Calu3 (cell line): ENCODE data around the gene LURAP1L. TPM values are rescaled to one million over a fixed set of nuclear protein-coding genes. Genes with fewer than 3 reads are reported as not detected.

Experiments used
- BruUV-seq: library from RNA; stranded (reverse); fragments of 400-500 nt; replicated peaks from 2 replicates; lab custom pipeline; 2021; lab: Mats Ljungman, UMichigan
- CTCF ChIA-PET: fragments of 300-600 bp; sonication (Branson Sonifier 250); formaldehyde crosslinking; loops from one replicate; lab custom pipeline; 2022; ENCODE audit warnings: antibody characterized with exemption; lab: Charles Lee
- DNase-seq: peaks from one replicate; pipeline ENCODE4 v3.0.0; 2022
- H3K27ac Mint-ChIP-seq: one replicate; pipeline ENCODE4 v1.8.0; 2022; ENCODE audit warnings: mixed read lengths; ENCODE audit not compliant: unreplicated experiment
- H3K27me3 Mint-ChIP-seq: one replicate; pipeline ENCODE4 v1.8.0; 2022; ENCODE audit warnings: mixed read lengths; ENCODE audit not compliant: unreplicated experiment
- H3K36me3 Mint-ChIP-seq: one replicate; pipeline ENCODE4 v1.8.0; 2022; ENCODE audit warnings: mild to moderate bottlenecking, moderate library complexity, mixed read lengths; ENCODE audit not compliant: insufficient read depth, unreplicated experiment
- H3K4me1 Mint-ChIP-seq: one replicate; pipeline ENCODE4 v1.8.0; 2022; ENCODE audit warnings: mild to moderate bottlenecking, low read depth, mixed read lengths; ENCODE audit not compliant: unreplicated experiment
- H3K4me3 Mint-ChIP-seq: one replicate; pipeline ENCODE4 v1.8.0; 2022; ENCODE audit warnings: mild to moderate bottlenecking, low read depth, moderate library complexity, mixed read lengths; ENCODE audit not compliant: unreplicated experiment
- H3K9me3 Mint-ChIP-seq: one replicate; pipeline ENCODE4 v1.8.0; 2022; ENCODE audit warnings: low read depth, mixed read lengths; ENCODE audit not compliant: unreplicated experiment
- CTCF ChIP-seq: fragments of 200-600 bp; IDR thresholded peaks from one replicate; pipeline ENCODE4 v1.8.0; 2022; ENCODE audit warnings: antibody characterized with exemption; ENCODE audit not compliant: unreplicated experiment
- intact Hi-C: fragments of 100-400 bp; cut with micrococcal nuclease; formaldehyde crosslinking; loops from one replicate; pipeline ENCODE4 v1.10.0; 2022; ENCODE audit not compliant: unreplicated experiment
- total RNA-seq: library from RNA; stranded (reverse); gene quantifications from 2 replicates; pipeline ENCODE4 v1.2.3, GENCODE V29; 2022

Gene LURAP1L
- total RNA-seq, 1 experiment from 2014 or later = 48.7 TPM

DNA sequence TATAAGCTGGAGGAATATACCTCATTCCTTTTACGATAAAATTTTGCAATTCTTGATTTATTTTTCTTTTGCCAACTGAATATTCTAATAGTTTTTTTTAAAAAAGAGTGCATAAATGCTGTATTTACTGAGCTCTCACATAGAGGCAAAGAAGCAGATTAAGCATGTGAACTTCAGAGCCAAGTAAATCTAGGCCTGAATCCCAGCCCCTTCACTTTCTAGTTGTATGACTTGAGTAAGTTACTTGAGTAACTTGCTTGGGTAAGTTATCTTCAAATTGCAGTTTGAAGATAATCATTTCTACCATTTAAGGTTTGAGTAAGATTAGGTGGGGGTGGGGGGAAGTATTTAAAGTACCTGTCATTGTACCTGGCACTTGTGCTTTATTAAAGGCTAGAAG, 21.8 kb downstream of the LURAP1L start:
- H3K27ac Mint-ChIP-seq = no peak overlapping the region
- TF ChIP-seq CTCF = no peak
- H3K4me3 Mint-ChIP-seq = no peak overlapping the region
- peaks cover 21% of the 10 kb centered on the region for H3K36me3 Mint-ChIP-seq
- no peak for DNase-seq
- H3K27me3 Mint-ChIP-seq = no peaks in the 10 kb centered on the region
- CTCF ChIA-PET = interaction anchor here (0.7 kb wide), 1 partner anchor 15 kb away, joined by 5 read pairs; no protein-coding TSS in a partner anchor
- intact Hi-C loops = no loop called here
- no TSS peak for BruUV-seq
- peaks cover 37% of the 10 kb centered on the region for H3K4me1 Mint-ChIP-seq
- H3K9me3 Mint-ChIP-seq = no peaks in the 10 kb centered on the region

DNA sequence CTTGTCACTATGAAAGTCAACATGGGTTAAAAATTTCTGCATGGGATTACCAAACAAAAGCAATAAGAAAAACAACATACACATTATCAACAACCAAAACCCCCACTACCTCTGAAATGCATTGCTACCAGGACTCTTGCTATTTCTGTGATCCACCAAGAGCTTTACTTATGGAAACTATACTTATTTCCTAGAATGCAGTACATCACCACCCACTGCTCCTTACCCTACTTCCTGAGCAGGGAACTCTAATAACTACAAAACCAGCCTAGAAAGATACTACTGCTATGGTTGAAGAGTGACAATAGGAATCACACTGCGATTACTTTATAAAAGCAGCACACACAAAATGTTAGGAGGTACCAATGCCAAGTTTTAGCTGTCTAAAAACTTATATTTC, 22.2 kb downstream of the LURAP1L start:
- Mint-ChIP-seq H3K27me3 (no peaks in the 10 kb centered on the region), H3K4me1 (peaks cover 33% of the 10 kb centered on the region), H3K4me3 (no peak overlapping the region), H3K9me3 (no peaks in the 10 kb centered on the region), H3K27ac (no peak overlapping the region), H3K36me3 (peaks cover 18% of the 10 kb centered on the region)
- TF ChIP-seq CTCF = no peak
- no TSS peak for BruUV-seq
- CTCF ChIA-PET = no interaction called here
- DNase-seq = no peak
- intact Hi-C loops = no loop called here

GRCh38 chr9:12798066-12798770, 23.4 kb downstream of the LURAP1L start:
- CTCF ChIA-PET = no interaction called here

GRCh38 chr9:12801187-12801586, 26.4 kb downstream of the LURAP1L start:
- no peak overlapping the region for H3K27ac Mint-ChIP-seq
- BruUV-seq = no TSS peak
- peaks cover 14% of the 10 kb centered on the region for H3K36me3 Mint-ChIP-seq
- no peak overlapping the region for H3K4me3 Mint-ChIP-seq
- CTCF ChIA-PET = interaction anchor here (0.7 kb wide), 1 partner anchor 20 kb away, joined by 3 read pairs; no protein-coding TSS in a partner anchor
- no peak for TF ChIP-seq CTCF
- intact Hi-C loops = no loop called here
- peaks cover 30% of the 10 kb centered on the region for H3K4me1 Mint-ChIP-seq
- no peaks in the 10 kb centered on the region for H3K27me3 Mint-ChIP-seq
- no peak for DNase-seq
- peaks cover 4% of the 10 kb centered on the region for H3K9me3 Mint-ChIP-seq

More at GRCh38 chr9:12798066-12798770, 23.4 kb downstream of the LURAP1L start:
- H3K27ac Mint-ChIP-seq = no peak overlapping the region
- peaks cover 4% of the 10 kb centered on the region for H3K9me3 Mint-ChIP-seq
- DNase-seq = no peak
- intact Hi-C loops = no loop called here
- H3K4me3 Mint-ChIP-seq = no peak overlapping the region
- TF ChIP-seq CTCF = no peak
- no peaks in the 10 kb centered on the region for H3K27me3 Mint-ChIP-seq
- H3K36me3 Mint-ChIP-seq = peaks cover 26% of the 10 kb centered on the region
- peaks cover 43% of the 10 kb centered on the region for H3K4me1 Mint-ChIP-seq
- BruUV-seq = no TSS peak
